Panc1 (cell line): Measurements from ENCODE around the gene GALNTL6. TPM values are rescaled to one million over a fixed set of nuclear protein-coding genes. Genes with fewer than 3 reads are reported as not detected.

ENCODE experiments used
- ATAC-seq: fragments of 200-7000 bp; cut with Tn5 transposase; 2 replicates; pipeline ENCODE4 v1.9.1; 2020; ENCODE audit warnings: mild to moderate bottlenecking, moderate library complexity
- BruUV-seq: library from RNA; stranded (reverse); fragments of 400-500 nt; replicated peaks from 2 replicates; lab custom pipeline; 2021; lab: Mats Ljungman, UMichigan
- CTCF ChIA-PET: fragments of 300-600 bp; sonication (Branson Sonifier 250); formaldehyde crosslinking; loops from one replicate; lab custom pipeline; 2022; ENCODE audit warnings: antibody characterized with exemption; lab: Charles Lee
- POLR2A ChIA-PET: fragments of 300-600 bp; sonication (Branson Sonifier 250); formaldehyde crosslinking; loops from one replicate; lab custom pipeline; 2022; ENCODE audit warnings: antibody characterized with exemption; lab: Charles Lee
- DNase-seq: peaks from one replicate; pipeline ENCODE4 v3.0.0-alpha.2; 2010; ENCODE audit warnings: low read depth, low spot score
- H3K27ac ChIP-seq: 2 replicates; pipeline ENCODE4 v1.5.1; 2011; ENCODE audit warnings: mild to moderate bottlenecking, low read length, inconsistent platforms
- H3K27me3 ChIP-seq: fragments of 200-500 bp; sonication (Bioruptor generic); 2 replicates; pipeline ENCODE4 v1.6.0; 2014; ENCODE audit warnings: low read length, inconsistent platforms; ENCODE audit not compliant: control insufficient read depth, insufficient read depth
- H3K36me3 ChIP-seq: fragments of 200-500 bp; sonication (Bioruptor generic); 2 replicates; pipeline ENCODE4 v1.5.1; 2014; ENCODE audit warnings: inconsistent platforms, mild to moderate bottlenecking, low read length, moderate library complexity; ENCODE audit not compliant: control insufficient read depth, insufficient read depth
- H3K4me1 ChIP-seq: 2 replicates; pipeline ENCODE4 v1.5.1; 2011; ENCODE audit warnings: inconsistent platforms, mild to moderate bottlenecking, low read length, moderate library complexity; ENCODE audit not compliant: control insufficient read depth, insufficient read depth
- H3K4me3 ChIP-seq, 2 experiments: 2 replicates each; pipeline ENCODE4 v1.5.1; 2011 to 2012; ENCODE audit warnings: low read depth in 2 of 2, low read length in 2 of 2, mild to moderate bottlenecking in 2 of 2, inconsistent platforms in 1 of 2, moderate library complexity in 1 of 2
- H3K9me3 ChIP-seq: fragments of 200-500 bp; sonication (Bioruptor generic); 2 replicates; pipeline ENCODE4 v1.5.1; 2014; ENCODE audit warnings: low read depth, mild to moderate bottlenecking, inconsistent platforms, low read length, moderate library complexity; ENCODE audit not compliant: control insufficient read depth, insufficient read depth
- POLR2AphosphoS5 ChIP-seq: IDR thresholded peaks from 2 replicates; pipeline ENCODE4 v1.6.1; 2012; ENCODE audit warnings: mild to moderate bottlenecking, low read depth, low read length, moderate library complexity
- SIN3A ChIP-seq: IDR thresholded peaks from 2 replicates; pipeline ENCODE4 v1.6.1; 2012; ENCODE audit warnings: low read depth, mild to moderate bottlenecking, low read length, moderate library complexity, borderline replicate concordance; ENCODE audit not compliant: insufficient read depth
- TCF7L2 ChIP-seq: IDR thresholded peaks from 2 replicates; pipeline ENCODE4 v1.6.1; 2011; ENCODE audit warnings: mild to moderate bottlenecking, low read depth, low read length, inconsistent platforms
- in situ Hi-C: cut with HindIII; loops from 2 replicates; pipeline ENCODE4 v1.10.0; 2016; ENCODE audit warnings: low sequenced_read_pairs, low pct_unique_long_range_greater_than_20kb
- intact Hi-C: fragments of 100-400 bp; cut with micrococcal nuclease; formaldehyde crosslinking; loops from one replicate; pipeline ENCODE4 v1.10.0; 2022; ENCODE audit not compliant: unreplicated experiment
- total RNA-seq: library from RNA; stranded (reverse); gene quantifications from one replicate; pipeline ENCODE4 v1.2.1, GENCODE V29; 2021; ENCODE audit not compliant: unreplicated experiment
- TF ChIP-seq, protein P1 (sequence below): fragments of 450-650 bp; IDR thresholded peaks from 2 replicates; pipeline ENCODE4 v1.5.1; 2017; ENCODE audit warnings: mild to moderate bottlenecking
- TF ChIP-seq, protein P2 (sequence below), 2 experiments: IDR thresholded peaks; 2 replicates each; pipeline ENCODE4 v1.6.1; 2011 to 2012; ENCODE audit warnings: low read depth in 2 of 2, control low read depth in 1 of 2, low read length in 1 of 2, mild to moderate bottlenecking in 1 of 2, moderate library complexity in 1 of 2; ENCODE audit not compliant: insufficient read depth in 1 of 2

Gene GALNTL6
- total RNA-seq, 1 experiment from 2014 or later: not detected

DNA sequence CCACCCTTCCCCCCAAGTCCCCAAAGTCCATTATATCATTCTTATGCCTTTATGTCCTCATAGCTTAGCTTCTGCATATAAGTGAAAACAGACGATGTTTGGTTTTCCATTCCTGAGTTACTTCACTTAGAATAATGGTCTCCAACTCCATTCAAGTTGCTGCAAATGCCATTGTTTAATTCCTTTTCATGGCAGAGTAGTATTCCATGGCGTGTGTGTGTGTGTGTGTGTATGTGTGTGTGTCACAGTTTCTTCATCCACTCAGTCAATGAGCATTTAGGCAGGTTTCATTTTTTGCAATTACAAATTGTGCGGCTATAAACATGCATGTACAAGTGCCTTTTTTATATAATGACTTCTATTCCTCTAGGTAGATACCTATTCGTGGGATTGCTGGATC is 1248.0 kb downstream of the GALNTL6 start:
- in situ Hi-C loops: no loop called here
- H3K27ac ChIP-seq: no peak overlapping the region
- H3K4me3 ChIP-seq: no peak overlapping the region
- ATAC-seq (no peak), DNase-seq (no peak)
- TF ChIP-seq POLR2AphosphoS5: no peak
- TF ChIP-seq TCF7L2: no peak
- no peak for TF ChIP-seq SIN3A
- TF ChIP-seq, protein P1, sequence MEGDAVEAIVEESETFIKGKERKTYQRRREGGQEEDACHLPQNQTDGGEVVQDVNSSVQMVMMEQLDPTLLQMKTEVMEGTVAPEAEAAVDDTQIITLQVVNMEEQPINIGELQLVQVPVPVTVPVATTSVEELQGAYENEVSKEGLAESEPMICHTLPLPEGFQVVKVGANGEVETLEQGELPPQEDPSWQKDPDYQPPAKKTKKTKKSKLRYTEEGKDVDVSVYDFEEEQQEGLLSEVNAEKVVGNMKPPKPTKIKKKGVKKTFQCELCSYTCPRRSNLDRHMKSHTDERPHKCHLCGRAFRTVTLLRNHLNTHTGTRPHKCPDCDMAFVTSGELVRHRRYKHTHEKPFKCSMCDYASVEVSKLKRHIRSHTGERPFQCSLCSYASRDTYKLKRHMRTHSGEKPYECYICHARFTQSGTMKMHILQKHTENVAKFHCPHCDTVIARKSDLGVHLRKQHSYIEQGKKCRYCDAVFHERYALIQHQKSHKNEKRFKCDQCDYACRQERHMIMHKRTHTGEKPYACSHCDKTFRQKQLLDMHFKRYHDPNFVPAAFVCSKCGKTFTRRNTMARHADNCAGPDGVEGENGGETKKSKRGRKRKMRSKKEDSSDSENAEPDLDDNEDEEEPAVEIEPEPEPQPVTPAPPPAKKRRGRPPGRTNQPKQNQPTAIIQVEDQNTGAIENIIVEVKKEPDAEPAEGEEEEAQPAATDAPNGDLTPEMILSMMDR: no peak
- TF ChIP-seq, protein P2, sequence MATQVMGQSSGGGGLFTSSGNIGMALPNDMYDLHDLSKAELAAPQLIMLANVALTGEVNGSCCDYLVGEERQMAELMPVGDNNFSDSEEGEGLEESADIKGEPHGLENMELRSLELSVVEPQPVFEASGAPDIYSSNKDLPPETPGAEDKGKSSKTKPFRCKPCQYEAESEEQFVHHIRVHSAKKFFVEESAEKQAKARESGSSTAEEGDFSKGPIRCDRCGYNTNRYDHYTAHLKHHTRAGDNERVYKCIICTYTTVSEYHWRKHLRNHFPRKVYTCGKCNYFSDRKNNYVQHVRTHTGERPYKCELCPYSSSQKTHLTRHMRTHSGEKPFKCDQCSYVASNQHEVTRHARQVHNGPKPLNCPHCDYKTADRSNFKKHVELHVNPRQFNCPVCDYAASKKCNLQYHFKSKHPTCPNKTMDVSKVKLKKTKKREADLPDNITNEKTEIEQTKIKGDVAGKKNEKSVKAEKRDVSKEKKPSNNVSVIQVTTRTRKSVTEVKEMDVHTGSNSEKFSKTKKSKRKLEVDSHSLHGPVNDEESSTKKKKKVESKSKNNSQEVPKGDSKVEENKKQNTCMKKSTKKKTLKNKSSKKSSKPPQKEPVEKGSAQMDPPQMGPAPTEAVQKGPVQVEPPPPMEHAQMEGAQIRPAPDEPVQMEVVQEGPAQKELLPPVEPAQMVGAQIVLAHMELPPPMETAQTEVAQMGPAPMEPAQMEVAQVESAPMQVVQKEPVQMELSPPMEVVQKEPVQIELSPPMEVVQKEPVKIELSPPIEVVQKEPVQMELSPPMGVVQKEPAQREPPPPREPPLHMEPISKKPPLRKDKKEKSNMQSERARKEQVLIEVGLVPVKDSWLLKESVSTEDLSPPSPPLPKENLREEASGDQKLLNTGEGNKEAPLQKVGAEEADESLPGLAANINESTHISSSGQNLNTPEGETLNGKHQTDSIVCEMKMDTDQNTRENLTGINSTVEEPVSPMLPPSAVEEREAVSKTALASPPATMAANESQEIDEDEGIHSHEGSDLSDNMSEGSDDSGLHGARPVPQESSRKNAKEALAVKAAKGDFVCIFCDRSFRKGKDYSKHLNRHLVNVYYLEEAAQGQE (IDR thresholded peaks at IDR 0.05; ENCODE audit: insufficient read depth in 1 of 2, low read depth in 2 of 2, low read length in 1 of 2): no peak
- intact Hi-C loops: no loop called here
- H3K9me3 ChIP-seq: no peaks in the 10 kb centered on the region
- BruUV-seq: no TSS peak
- H3K36me3 ChIP-seq: no peaks in the 10 kb centered on the region
- POLR2A ChIA-PET: no interaction called here
- peaks cover 5% of the 10 kb centered on the region for H3K4me1 ChIP-seq
- CTCF ChIA-PET: no interaction called here
- H3K27me3 ChIP-seq: no peaks in the 10 kb centered on the region

DNA sequence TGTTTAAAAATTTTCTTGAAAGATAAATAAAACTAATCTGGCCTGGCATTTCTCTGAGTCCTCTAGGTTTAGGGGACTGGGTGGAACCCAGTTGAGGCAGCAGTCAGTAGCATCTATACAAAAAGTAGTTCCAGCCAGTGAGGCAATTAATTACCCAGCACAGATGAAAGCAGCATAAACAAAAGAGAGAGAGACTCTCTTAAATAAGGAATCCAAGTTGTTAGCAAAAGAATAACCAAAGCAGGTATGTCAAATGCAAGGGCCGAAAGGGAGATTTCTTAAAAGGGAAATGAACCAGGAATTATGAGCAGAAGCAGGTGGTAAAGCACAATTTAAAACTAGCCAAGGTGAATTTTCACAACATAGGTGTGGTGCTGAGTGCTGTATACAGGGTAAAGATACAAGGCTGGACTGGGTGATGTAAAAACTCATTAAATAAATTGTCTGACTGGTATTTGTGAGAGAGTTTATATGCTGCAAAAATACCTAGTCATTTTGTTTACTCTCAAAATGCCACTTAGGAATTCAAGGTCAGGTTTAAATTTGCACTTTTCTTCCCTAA is 1260.8 kb downstream of the GALNTL6 start:
- DNase-seq: no peak
- Histone ChIP-seq H3K9me3 (no peaks in the 10 kb centered on the region), H3K36me3 (no peaks in the 10 kb centered on the region), H3K4me1 (peaks cover 4% of the 10 kb centered on the region), H3K27ac (no peak overlapping the region), H3K27me3 (no peaks in the 10 kb centered on the region), H3K4me3 (no peak overlapping the region)
- BruUV-seq: no TSS peak
- ChIA-PET CTCF (no interaction called here), POLR2A (no interaction called here)
- intact Hi-C loops: no loop called here
- in situ Hi-C loops: no loop called here
- TF ChIP-seq SIN3A (no peak), POLR2AphosphoS5 (no peak), TCF7L2 (no peak)
- TF ChIP-seq, protein P2 (IDR thresholded peaks at IDR 0.05; ENCODE audit: insufficient read depth in 1 of 2, low read depth in 2 of 2, low read length in 1 of 2): no peak
- TF ChIP-seq, protein P1: no peak
- ATAC-seq: no peak
